ENCODE data around the gene ADK.

GRCh38 chr10:74602576-74602975 lies 451.6 kb downstream of the ADK start:
- no peak for TF ChIP-seq CTCF (IDR thresholded peaks at IDR 0.05; ENCODE audit: low read depth, low read length)
- TF ChIP-seq EZH2phosphoT487 (IDR thresholded peaks at IDR 0.05; ENCODE audit: low read depth): no peak

Measured in OCI-LY3 (cell line).